WERI-Rb-1 (cell line): Measurements from ENCODE around the gene ODF2.

Source experiments
- DNase-seq: peaks from one replicate; pipeline ENCODE4 v3.0.0-alpha.2; 2020
- H3K27ac ChIP-seq: fragments of 250-450 bp; sonication (Bioruptor Pico); 2 replicates; pipeline ENCODE4 v1.5.1; 2020; ENCODE audit warnings: mild to moderate bottlenecking, moderate library complexity
- H3K27me3 ChIP-seq: fragments of 250-450 bp; sonication (Bioruptor Pico); 2 replicates; pipeline ENCODE4 v1.5.1; 2021; ENCODE audit warnings: mild to moderate bottlenecking, low read depth, moderate library complexity; ENCODE audit not compliant: insufficient read depth, severe bottlenecking
- H3K36me3 ChIP-seq: fragments of 250-450 bp; sonication (Bioruptor Pico); 2 replicates; pipeline ENCODE4 v1.5.1; 2020; ENCODE audit warnings: mild to moderate bottlenecking, moderate library complexity
- H3K4me3 ChIP-seq: 2 replicates; pipeline ENCODE4 v1.5.1; 2011; ENCODE audit warnings: low read depth, mild to moderate bottlenecking, control low read depth, low read length
- H3K9me3 ChIP-seq: fragments of 250-450 bp; sonication (Bioruptor Pico); 2 replicates; pipeline ENCODE4 v1.5.1; 2021; ENCODE audit warnings: mild to moderate bottlenecking, moderate library complexity; ENCODE audit not compliant: severe bottlenecking
- TF ChIP-seq, protein P1 (sequence below): IDR thresholded peaks from 2 replicates; pipeline ENCODE4 v1.5.1; 2011; ENCODE audit warnings: low read depth, mild to moderate bottlenecking, control low read depth, inconsistent platforms, low read length

Gene ODF2

DNA sequence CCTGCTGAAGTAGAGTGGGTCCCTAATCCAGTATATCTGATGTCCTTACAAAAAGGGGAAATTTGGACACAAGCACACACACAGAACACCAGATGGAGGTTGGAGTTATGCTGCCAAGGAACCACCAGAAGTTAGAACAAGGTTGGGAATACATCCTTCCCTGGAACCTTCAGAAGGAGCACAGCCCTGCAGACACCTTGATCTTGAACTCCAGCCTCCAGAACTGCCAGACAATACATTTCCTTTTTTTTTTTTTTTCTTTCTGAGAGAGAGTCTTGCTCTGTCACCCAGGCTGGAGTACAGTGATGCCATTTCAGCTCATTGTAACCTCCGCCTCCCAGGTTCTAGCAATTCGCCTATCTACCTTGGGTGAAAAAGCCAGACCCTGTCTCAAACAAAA, 7.1 kb upstream of the ODF2 start:
- H3K4me3 ChIP-seq: no peak overlapping the region
- peak overlapping the region; percentile 56 for H3K27ac ChIP-seq
- no peaks in the 10 kb centered on the region for H3K36me3 ChIP-seq
- no peaks in the 10 kb centered on the region for H3K27me3 ChIP-seq
- TF ChIP-seq, protein P1, sequence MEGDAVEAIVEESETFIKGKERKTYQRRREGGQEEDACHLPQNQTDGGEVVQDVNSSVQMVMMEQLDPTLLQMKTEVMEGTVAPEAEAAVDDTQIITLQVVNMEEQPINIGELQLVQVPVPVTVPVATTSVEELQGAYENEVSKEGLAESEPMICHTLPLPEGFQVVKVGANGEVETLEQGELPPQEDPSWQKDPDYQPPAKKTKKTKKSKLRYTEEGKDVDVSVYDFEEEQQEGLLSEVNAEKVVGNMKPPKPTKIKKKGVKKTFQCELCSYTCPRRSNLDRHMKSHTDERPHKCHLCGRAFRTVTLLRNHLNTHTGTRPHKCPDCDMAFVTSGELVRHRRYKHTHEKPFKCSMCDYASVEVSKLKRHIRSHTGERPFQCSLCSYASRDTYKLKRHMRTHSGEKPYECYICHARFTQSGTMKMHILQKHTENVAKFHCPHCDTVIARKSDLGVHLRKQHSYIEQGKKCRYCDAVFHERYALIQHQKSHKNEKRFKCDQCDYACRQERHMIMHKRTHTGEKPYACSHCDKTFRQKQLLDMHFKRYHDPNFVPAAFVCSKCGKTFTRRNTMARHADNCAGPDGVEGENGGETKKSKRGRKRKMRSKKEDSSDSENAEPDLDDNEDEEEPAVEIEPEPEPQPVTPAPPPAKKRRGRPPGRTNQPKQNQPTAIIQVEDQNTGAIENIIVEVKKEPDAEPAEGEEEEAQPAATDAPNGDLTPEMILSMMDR: no peak
- DNase-seq: no peak
- peaks cover 6% of the 10 kb centered on the region for H3K9me3 ChIP-seq

DNA sequence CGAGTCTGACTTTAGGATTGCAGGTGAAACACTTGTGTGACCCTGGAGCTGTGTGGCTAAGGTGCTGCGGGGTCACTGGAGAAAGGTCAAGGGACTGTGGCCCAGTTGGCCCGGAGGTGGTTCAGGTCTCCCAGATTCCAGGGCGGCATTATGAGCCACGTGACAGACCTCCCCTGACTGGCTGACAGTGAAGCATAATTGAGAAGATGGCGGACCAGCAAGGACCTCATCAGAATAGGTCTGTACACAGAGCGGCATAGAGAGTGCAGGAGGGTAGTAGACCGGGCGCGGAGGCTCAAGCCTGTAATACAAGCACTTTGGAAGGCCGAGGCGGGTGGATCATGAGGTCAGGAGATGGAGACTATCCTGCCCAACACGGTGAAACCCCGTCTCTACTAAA, 815 bp upstream of the ODF2 start:
- Histone ChIP-seq H3K27ac (no peak overlapping the region), H3K4me3 (no peak overlapping the region), H3K36me3 (peaks cover 14% of the 10 kb centered on the region), H3K9me3 (no peaks in the 10 kb centered on the region), H3K27me3 (no peaks in the 10 kb centered on the region)
- TF ChIP-seq, protein P1: no peak
- DNase-seq: no peak

DNA sequence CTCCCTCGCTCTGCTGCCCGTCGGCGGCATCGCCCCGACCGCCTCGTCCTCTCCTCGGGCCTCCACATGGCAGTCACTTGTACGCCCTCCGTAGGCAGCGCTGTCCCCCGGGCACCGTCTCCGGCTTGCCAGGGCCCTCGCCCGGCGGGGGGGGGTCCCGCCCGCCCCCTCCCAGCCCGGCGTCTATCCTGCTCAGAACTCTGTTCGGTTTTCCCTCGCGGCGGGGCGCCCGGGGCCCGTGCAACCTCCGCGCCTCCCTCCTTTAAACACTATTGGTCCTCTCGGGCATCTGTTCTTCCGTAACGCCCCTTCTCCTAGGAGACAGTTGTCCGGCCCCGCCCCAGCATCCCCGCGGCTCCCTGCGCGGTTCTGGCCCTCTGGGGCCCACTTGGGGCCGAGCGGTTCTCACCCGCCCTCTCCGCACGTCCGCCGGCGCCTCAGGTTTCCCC, 831 bp downstream of the ODF2 start:
- H3K27me3 ChIP-seq: no peaks in the 10 kb centered on the region
- no peaks in the 10 kb centered on the region for H3K9me3 ChIP-seq
- H3K27ac ChIP-seq: peak overlapping the region; percentile 86
- H3K4me3 ChIP-seq: peak overlapping the region; percentile 78
- DNase-seq: peak; percentile 84
- H3K36me3 ChIP-seq: peaks cover 30% of the 10 kb centered on the region
- TF ChIP-seq, protein P1: no peak

DNA sequence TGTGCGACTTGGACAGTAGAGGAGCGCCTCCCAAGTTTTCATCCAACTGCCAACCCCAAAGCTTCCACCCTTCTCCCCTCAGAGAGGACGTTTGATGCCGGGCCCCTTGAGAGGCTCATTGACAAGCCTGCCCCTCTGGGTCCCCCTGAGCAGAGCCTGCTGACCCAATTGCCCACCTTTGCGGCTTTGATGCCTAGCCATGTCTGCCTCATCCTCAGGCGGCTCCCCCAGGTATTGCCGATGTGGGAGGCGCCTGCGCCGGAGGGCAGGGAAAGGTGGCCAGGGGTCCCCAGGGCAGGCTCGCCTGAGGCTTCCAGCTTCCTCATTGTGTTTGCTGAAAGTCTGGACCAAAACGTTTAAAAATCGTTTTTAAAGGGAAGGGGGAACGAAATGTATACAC, 1.4 kb downstream of the ODF2 start:
- H3K27me3 ChIP-seq: no peaks in the 10 kb centered on the region
- peak overlapping the region; percentile 86 for H3K27ac ChIP-seq

DNA sequence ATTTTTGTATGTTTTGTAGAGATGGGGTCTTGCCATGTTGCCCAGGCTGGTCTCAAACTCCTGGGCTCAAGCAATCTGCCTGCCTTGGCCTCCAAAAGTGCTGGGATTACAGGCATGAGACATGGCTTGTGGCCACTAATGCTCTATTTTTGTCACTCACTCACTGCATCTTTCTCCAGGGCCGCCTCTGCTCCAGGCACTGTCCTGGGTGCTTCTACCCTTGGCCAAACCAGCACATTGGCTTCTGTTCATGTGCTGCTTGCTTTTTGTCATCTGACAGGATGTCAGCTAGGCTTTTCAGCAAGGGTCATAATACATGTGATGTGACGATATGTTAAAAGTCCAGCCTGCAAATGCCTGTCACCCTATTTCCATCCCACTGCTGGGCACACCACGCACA, 3.2 kb downstream of the ODF2 start:
- Histone ChIP-seq H3K4me3 (no peak overlapping the region), H3K27me3 (no peaks in the 10 kb centered on the region), H3K27ac (no peak overlapping the region), H3K36me3 (peaks cover 54% of the 10 kb centered on the region), H3K9me3 (no peaks in the 10 kb centered on the region)
- TF ChIP-seq, protein P1: no peak
- DNase-seq: no peak

More for the DNA sequence above, 1.4 kb downstream of the ODF2 start:
- Histone ChIP-seq H3K4me3 (peak overlapping the region; percentile 78), H3K9me3 (no peaks in the 10 kb centered on the region), H3K36me3 (peaks cover 36% of the 10 kb centered on the region)
- TF ChIP-seq, protein P1: no peak
- DNase-seq: no peak

DNA sequence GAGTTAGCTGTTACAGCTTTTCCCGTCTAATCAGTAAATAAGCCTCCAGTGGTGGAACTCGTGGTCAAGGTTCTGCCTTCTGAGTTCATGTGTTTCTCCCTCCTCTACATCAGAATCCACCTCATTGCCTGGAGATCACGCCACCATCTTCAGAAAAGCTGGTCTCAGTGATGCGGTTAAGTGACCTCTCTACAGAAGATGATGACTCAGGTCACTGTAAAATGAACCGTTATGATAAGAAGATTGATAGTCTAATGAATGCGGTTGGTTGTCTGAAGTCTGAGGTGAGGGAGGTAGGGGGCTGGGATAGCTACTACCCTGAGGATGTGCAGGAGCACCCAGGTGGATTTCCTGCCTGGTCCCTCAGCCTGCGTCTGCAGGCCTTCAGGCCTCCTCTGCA, 13.3 kb downstream of the ODF2 start:
- Histone ChIP-seq H3K27me3 (no peaks in the 10 kb centered on the region), H3K4me3 (no peak overlapping the region), H3K27ac (no peak overlapping the region), H3K36me3 (peaks cover 72% of the 10 kb centered on the region), H3K9me3 (no peaks in the 10 kb centered on the region)
- TF ChIP-seq, protein P1: no peak
- no peak for DNase-seq
